HCT116 (cell line): ENCODE measurements around the gene RSRC1. TPM values are rescaled to one million over a fixed set of nuclear protein-coding genes. Genes with fewer than 3 reads are reported as not detected.

Experiments used
- ATAC-seq: fragments of 200-7000 bp; cut with Tn5 transposase; 2 replicates; pipeline ENCODE4 v1.9.1; 2020; ENCODE audit warnings: mild to moderate bottlenecking, moderate library complexity
- BruUV-seq: library from RNA; stranded (reverse); fragments of 400-500 nt; replicated peaks from 2 replicates; lab custom pipeline; 2021; lab: Mats Ljungman, UMichigan
- CTCF ChIA-PET: fragments of 300-600 bp; sonication (Branson Sonifier 250); formaldehyde crosslinking; loops from one replicate; lab custom pipeline; 2021; ENCODE audit warnings: antibody characterized with exemption; lab: Charles Lee
- POLR2A ChIA-PET: fragments of 300-600, 350-600 bp; sonication (Branson Sonifier 250); formaldehyde crosslinking; loops from one replicate; lab custom pipeline; 2021; ENCODE audit warnings: antibody characterized with exemption; lab: Charles Lee
- RAD21 ChIA-PET, 2 experiments: fragments of 300-600 bp; sonication (Branson Sonifier 250); formaldehyde crosslinking; loops; one replicate each; lab custom pipeline; 2023; ENCODE audit warnings: low total read pairs in 2 of 2; ENCODE audit not compliant: uncharacterized antibody in 2 of 2, unreplicated experiment in 2 of 2, low non-redundant PET in 1 of 2; lab: Charles Lee
- DNase-seq: peaks from one replicate; pipeline ENCODE4 v3.0.0-alpha.2; 2010; ENCODE audit warnings: low read depth, low spot score
- H2AFZ ChIP-seq: fragments of 200-600 bp; shearing (Covaris generic), sonication (generic); 2 replicates; pipeline ENCODE4 v1.6.1; 2017; ENCODE audit warnings: low read depth, mixed run types, mixed read lengths, antibody characterized with exemption, low read length; ENCODE audit not compliant: poor library complexity, severe bottlenecking
- H3K27ac ChIP-seq: 2 replicates; pipeline ENCODE4 v1.5.1; 2012; ENCODE audit warnings: low read depth, low read length
- H3K27me3 ChIP-seq: fragments of 200-600 bp; sonication (generic); 2 replicates; pipeline ENCODE4 v1.6.1; 2016; ENCODE audit warnings: mixed run types, low read length, mixed read lengths; ENCODE audit not compliant: insufficient read depth
- H3K36me3 ChIP-seq, 2 experiments: fragments of 200-500 bp in 1 of 2; fragments of 200-600 bp in 1 of 2; sonication (Bioruptor generic) in 1 of 2; sonication (generic) in 1 of 2; 2 replicates each; pipeline versions ENCODE4 v1.5.1 to v1.6.1; 2014 to 2016; ENCODE audit warnings: low read length in 2 of 2, inconsistent platforms in 1 of 2, mixed read lengths in 1 of 2, mixed run types in 1 of 2; ENCODE audit not compliant: insufficient read depth in 2 of 2, control insufficient read depth in 1 of 2
- H3K4me1 ChIP-seq, 2 experiments: fragments of 200-600 bp in 1 of 2; sonication (generic) in 1 of 2; 2 replicates each; pipeline versions ENCODE4 v1.5.1 to v1.6.1; 2012 to 2017; ENCODE audit warnings: low read length in 2 of 2, inconsistent platforms in 1 of 2, mild to moderate bottlenecking in 1 of 2, mixed read lengths in 1 of 2, mixed run types in 1 of 2, moderate library complexity in 1 of 2; ENCODE audit not compliant: insufficient read depth in 2 of 2, control insufficient read depth in 1 of 2
- H3K4me2 ChIP-seq: fragments of 200-600 bp; sonication (generic); 2 replicates; pipeline ENCODE4 v1.6.1; 2017; ENCODE audit warnings: mixed run types, low read length, mixed read lengths
- H3K4me3 ChIP-seq, 2 experiments: fragments of 200-600 bp in 1 of 2; sonication (generic) in 1 of 2; replicated peaks in 1 of 2; 2 replicates each; pipeline ENCODE4 v1.5.1; 2011 to 2016; ENCODE audit warnings: low read length in 2 of 2, control low read depth in 1 of 2, low read depth in 1 of 2, mild to moderate bottlenecking in 1 of 2, mixed read lengths in 1 of 2, mixed run types in 1 of 2
- H3K79me2 ChIP-seq: fragments of 200-600 bp; sonication (generic); 2 replicates; pipeline ENCODE4 v1.6.1; 2017; ENCODE audit warnings: mild to moderate bottlenecking, mixed run types, low read length, moderate library complexity, mixed read lengths; ENCODE audit not compliant: insufficient read depth
- H3K9ac ChIP-seq: fragments of 200-600 bp; sonication (generic); 2 replicates; pipeline ENCODE4 v1.6.1; 2016; ENCODE audit warnings: low read length, mixed read lengths
- H3K9me2 ChIP-seq: fragments of 200-600 bp; sonication (generic), shearing (Covaris generic); 2 replicates; pipeline ENCODE4 v1.6.1; 2017; ENCODE audit warnings: mixed run types, mild to moderate bottlenecking, moderate library complexity; ENCODE audit not compliant: insufficient read depth
- H3K9me3 ChIP-seq, 2 experiments: fragments of 200-500 bp in 1 of 2; fragments of 200-600 bp in 1 of 2; sonication (Bioruptor generic) in 1 of 2; sonication (generic) in 1 of 2; 2 replicates each; pipeline ENCODE4 v1.6.1; 2014 to 2017; ENCODE audit warnings: low read length in 2 of 2, mixed read lengths in 2 of 2, inconsistent platforms in 1 of 2, low read depth in 1 of 2, mild to moderate bottlenecking in 1 of 2, mixed run types in 1 of 2, moderate library complexity in 1 of 2; ENCODE audit not compliant: control insufficient read depth in 1 of 2, insufficient read depth in 1 of 2
- H4K20me1 ChIP-seq: fragments of 200-600 bp; sonication (generic), shearing (Covaris generic); 2 replicates; pipeline ENCODE4 v1.6.1; 2017; ENCODE audit warnings: mixed run types, mild to moderate bottlenecking, moderate library complexity; ENCODE audit not compliant: insufficient read depth
- ATF3 ChIP-seq: IDR thresholded peaks from 2 replicates; pipeline ENCODE4 v1.6.1; 2012
- CEBPB ChIP-seq: IDR thresholded peaks from 2 replicates; pipeline ENCODE4 v1.6.1; 2012; ENCODE audit warnings: low read depth
- CTCF ChIP-seq, 3 experiments: fragments of 200-600 bp in 1 of 3; sonication (generic) in 1 of 3; IDR thresholded peaks in 2 of 3; conservative IDR thresholded peaks in 1 of 3; 2 replicates each; pipeline ENCODE4 v1.5.1; 2012 to 2017; ENCODE audit warnings: low read depth in 2 of 3, low read length in 2 of 3, antibody characterized with exemption in 1 of 3, borderline replicate concordance in 1 of 3, control low read depth in 1 of 3, mild to moderate bottlenecking in 1 of 3, mixed read lengths in 1 of 3, mixed run types in 1 of 3, moderate library complexity in 1 of 3; ENCODE audit not compliant: insufficient read depth in 1 of 3
- EGR1 ChIP-seq: IDR thresholded peaks from 2 replicates; pipeline ENCODE4 v1.6.1; 2012; ENCODE audit warnings: low read depth
- EZH2phosphoT487 ChIP-seq: fragments of 200-600 bp; IDR thresholded peaks from 2 replicates; pipeline ENCODE4 v1.6.1; 2018; ENCODE audit warnings: antibody characterized with exemption, borderline replicate concordance
- POLR2A ChIP-seq: IDR thresholded peaks from 2 replicates; pipeline ENCODE4 v1.7.0; 2011; ENCODE audit warnings: borderline replicate concordance; ENCODE audit not compliant: insufficient read depth, insufficient read length; ENCODE audit errors: extremely low read depth
- SIN3A ChIP-seq: IDR thresholded peaks from 2 replicates; pipeline ENCODE4 v1.6.1; 2012; ENCODE audit warnings: low read depth
- SP1 ChIP-seq: IDR thresholded peaks from 2 replicates; pipeline ENCODE4 v1.6.1; 2012; ENCODE audit warnings: low read depth
- SRF ChIP-seq: IDR thresholded peaks from 2 replicates; pipeline ENCODE4 v1.6.1; 2012; ENCODE audit warnings: low read depth
- YY1 ChIP-seq: IDR thresholded peaks from 2 replicates; pipeline ENCODE4 v1.6.1; 2011; ENCODE audit warnings: low read length, low read depth, moderate library complexity, mild to moderate bottlenecking; ENCODE audit not compliant: insufficient replicate concordance; ENCODE audit errors: extremely low read depth
- ZFX ChIP-seq: fragments of 450-650 bp; IDR thresholded peaks from 2 replicates; pipeline ENCODE4 v1.6.1; 2017
- intact Hi-C: fragments of 100-400 bp; cut with micrococcal nuclease; formaldehyde crosslinking; loops from 2 replicates; pipeline ENCODE4 v1.10.0; 2022
- total RNA-seq: library from RNA; stranded (reverse); gene quantifications from one replicate; pipeline ENCODE4 v1.2.1, GENCODE V29; 2021; ENCODE audit not compliant: unreplicated experiment

RSRC1 gene
- total RNA-seq, 1 experiment from 2014 or later, result 37.1 TPM

GRCh38 chr3:158140396-158140795, 30.5 kb downstream of the RSRC1 start:
- H3K36me3 ChIP-seq, result no peaks in the 10 kb centered on the region
- ATAC-seq, result no peak
- no peak for DNase-seq
- H3K27me3 ChIP-seq, result no peaks in the 10 kb centered on the region
- ChIA-PET POLR2A (no interaction called here), CTCF (no interaction called here), RAD21 (no interaction called here)
- H3K4me2 ChIP-seq, result no peak overlapping the region
- no peaks in the 10 kb centered on the region for H3K9me3 ChIP-seq
- no peaks in the 10 kb centered on the region for H3K4me1 ChIP-seq
- no peak overlapping the region for H2AFZ ChIP-seq
- H3K9ac ChIP-seq, result no peak overlapping the region
- H3K79me2 ChIP-seq, result peaks cover 10% of the 10 kb centered on the region
- H4K20me1 ChIP-seq, result no peaks in the 10 kb centered on the region
- TF ChIP-seq CTCF (IDR thresholded peaks at IDR 0.05 in 2 of 3, conservative IDR thresholded peaks at IDR 0.05 in 1 of 3; ENCODE audit: borderline replicate concordance in 1 of 3, insufficient read depth in 1 of 3, low read depth in 2 of 3, low read length in 2 of 3) (no peak), SP1 (no peak), SRF (no peak), ZFX (no peak), SIN3A (no peak), EGR1 (no peak), YY1 (no peak), ATF3 (no peak), EZH2phosphoT487 (no peak), CEBPB (no peak), POLR2A (no peak)
- intact Hi-C loops, result no loop called here
- H3K27ac ChIP-seq, result no peak overlapping the region
- no peak overlapping the region for H3K4me3 ChIP-seq
- BruUV-seq, result no TSS peak
- no peaks in the 10 kb centered on the region for H3K9me2 ChIP-seq
